GM12875 (cell line): ENCODE data around the gene SEMA4D.
A peak's percentile ranks its signal among the peaks of the same experiment; 100 is the strongest.

Experiments used
- H3K4me3 ChIP-seq: one replicate; pipeline ENCODE4 v1.5.1; 2011; ENCODE audit warnings: low read depth, low read length, control low read depth
- CTCF ChIP-seq: IDR thresholded peaks from 2 replicates; pipeline ENCODE4 v1.5.1; 2011; ENCODE audit warnings: low read depth, mild to moderate bottlenecking, control low read depth, inconsistent platforms, low read length, moderate library complexity, borderline replicate concordance; ENCODE audit not compliant: insufficient read depth

The SEMA4D gene

GRCh38 chr9:89426384-89426961 lies 71.4 kb downstream of the SEMA4D start:
- peak overlapping the region; percentile 35 for H3K4me3 ChIP-seq
- TF ChIP-seq CTCF: no peak

- peak overlapping the region; percentile 35 for H3K4me3 ChIP-seq
- TF ChIP-seq CTCF: no peak
Measured at GRCh38 chr9:89425921-89426383, 72.0 kb downstream of the SEMA4D start.

- H3K4me3 ChIP-seq: peak overlapping the region; percentile 34
- no peak for TF ChIP-seq CTCF
Measured at GRCh38 chr9:89425024-89425805, 72.7 kb downstream of the SEMA4D start.

- TF ChIP-seq CTCF: no peak
- no peak overlapping the region for H3K4me3 ChIP-seq
Measured at GRCh38 chr9:89422151-89422975, 75.5 kb downstream of the SEMA4D start.

GRCh38 chr9:89421595-89421994 lies 76.3 kb downstream of the SEMA4D start:
- TF ChIP-seq CTCF: no peak
- no peak overlapping the region for H3K4me3 ChIP-seq

GRCh38 chr9:89420397-89421178 lies 77.3 kb downstream of the SEMA4D start:
- TF ChIP-seq CTCF: no peak
- H3K4me3 ChIP-seq: no peak overlapping the region
